Measurements from ENCODE around the gene LGALS3BP. TPM values are rescaled to one million over a fixed set of nuclear protein-coding genes. Genes with fewer than 3 reads are reported as not detected.

The LGALS3BP gene
- total and polyA plus RNA-seq, 10 donors = 33.6 to 188 (median 100) TPM

GRCh38 chr17:78961571-78961970, 18.2 kb downstream of the LGALS3BP start:
- Histone ChIP-seq H3K27me3 (replicated peaks in 1 of 7) (no peaks in the 10 kb centered on the region), H3K27ac (no peak overlapping the region), H3K4me3 (no peak overlapping the region), H3K4me1 (peaks cover 0 to 14% (median 6%) of the 10 kb centered on the region in 6 donors), H3K9me3 (no peaks in the 10 kb centered on the region), H3K36me3 (no peaks in the 10 kb centered on the region)
- intact Hi-C loops (cut with DNase I; ENCODE audit: low total_unique reads) = no loop called here
- TF ChIP-seq CTCF (IDR thresholded peaks at IDR 0.05 in 8 of 11, conservative IDR thresholded peaks at IDR 0.05 in 3 of 11) (no peak), POLR2A (IDR thresholded peaks at IDR 0.05) (no peak), POLR2AphosphoS5 (IDR thresholded peaks at IDR 0.05) (no peak)
- no peak for DNase-seq
- 81 to 94% (median 89%) methylated on average over 4 of the region's 4 CpGs for WGBS, 5 donors

GRCh38 chr17:78960928-78961327, 18.8 kb downstream of the LGALS3BP start:
- WGBS, 5 donors = 60 to 81% (median 69%) methylated on average over 3 to 5 of the region's 5 CpGs
- DNase-seq = no peak
- intact Hi-C loops (cut with DNase I; ENCODE audit: low total_unique reads) = no loop called here
- no peaks in the 10 kb centered on the region for H3K27me3 ChIP-seq (replicated peaks in 1 of 7)
- H3K9me3 ChIP-seq = no peaks in the 10 kb centered on the region
- TF ChIP-seq POLR2A (IDR thresholded peaks at IDR 0.05) (no peak), POLR2AphosphoS5 (IDR thresholded peaks at IDR 0.05) (no peak), CTCF (IDR thresholded peaks at IDR 0.05 in 8 of 11, conservative IDR thresholded peaks at IDR 0.05 in 3 of 11) (no peak)
- peaks cover 0 to 10% (median 6%) of the 10 kb centered on the region in 6 donors for H3K4me1 ChIP-seq
- no peak overlapping the region for H3K27ac ChIP-seq
- no peak overlapping the region for H3K4me3 ChIP-seq
- no peaks in the 10 kb centered on the region for H3K36me3 ChIP-seq

- 90 to 96% (median 92%) methylated on average over 12 of the region's 12 CpGs for WGBS, 5 donors
- intact Hi-C loops (cut with DNase I; ENCODE audit: low total_unique reads) = no loop called here
- H3K36me3 ChIP-seq = no peaks in the 10 kb centered on the region
- no peak for DNase-seq
- H3K9me3 ChIP-seq = no peaks in the 10 kb centered on the region
- no peaks in the 10 kb centered on the region for H3K4me1 ChIP-seq
- no peak overlapping the region for H3K27ac ChIP-seq
- TF ChIP-seq POLR2A (IDR thresholded peaks at IDR 0.05) = no peak
- TF ChIP-seq POLR2AphosphoS5 (IDR thresholded peaks at IDR 0.05) = no peak
- no peak for TF ChIP-seq CTCF (IDR thresholded peaks at IDR 0.05 in 8 of 11, conservative IDR thresholded peaks at IDR 0.05 in 3 of 11)
- no peaks in the 10 kb centered on the region for H3K27me3 ChIP-seq (replicated peaks in 1 of 7)
- no peak overlapping the region for H3K4me3 ChIP-seq
Measured at GRCh38 chr17:78959803-78960202, 19.9 kb downstream of the LGALS3BP start.

GRCh38 chr17:78958641-78959127, 21.0 kb downstream of the LGALS3BP start:
- intact Hi-C loops (cut with DNase I; ENCODE audit: low total_unique reads) = no loop called here
- TF ChIP-seq POLR2A (IDR thresholded peaks at IDR 0.05) (no peak), CTCF (IDR thresholded peaks at IDR 0.05 in 8 of 11, conservative IDR thresholded peaks at IDR 0.05 in 3 of 11) (no peak), POLR2AphosphoS5 (IDR thresholded peaks at IDR 0.05) (no peak)
- Histone ChIP-seq H3K4me3 (no peak overlapping the region), H3K27ac (no peak overlapping the region), H3K9me3 (no peaks in the 10 kb centered on the region), H3K27me3 (replicated peaks in 1 of 7) (no peaks in the 10 kb centered on the region), H3K4me1 (no peaks in the 10 kb centered on the region), H3K36me3 (no peaks in the 10 kb centered on the region)
- WGBS, 5 donors = 77 to 96% (median 89%) methylated on average over 7 of the region's 7 CpGs
- DNase-seq = no peak

Measured in spleen (tissue), 11 donors.